ENCODE measurements around the gene CGB7. TPM values are rescaled to one million over a fixed set of nuclear protein-coding genes. Genes with fewer than 3 reads are reported as not detected.

CGB7 gene
- total and polyA plus RNA-seq, 2 of the 13 experiments (the other 11 are each of a cell fraction or from before 2014, with no cell fraction given), result 0.07 TPM; not detected in 1

- no peak for TF ChIP-seq U2AF1 (optimal IDR thresholded peaks at IDR 0.05; ENCODE audit: low read depth, low read length)
- TF ChIP-seq ZNF879 (CRISPR knock-in tag; IDR thresholded peaks at IDR 0.05), result 0 out of 2 replicates have a peak, but pooled peaks have one; percentile 54
- TF ChIP-seq ZBTB3 (CRISPR knock-in tag; IDR thresholded peaks at IDR 0.05; ENCODE audit: borderline replicate concordance, low read depth), result no peak
- TF ChIP-seq ZNF3 (CRISPR knock-in tag; IDR thresholded peaks at IDR 0.05), result no peak
- no peak for TF ChIP-seq TCF7L2 (IDR thresholded peaks at IDR 0.05; ENCODE audit: low read depth, low read length)
- TF ChIP-seq ZBTB39 (CRISPR knock-in tag; IDR thresholded peaks at IDR 0.05), result no peak
- TF ChIP-seq RXRA (CRISPR knock-in tag; IDR thresholded peaks at IDR 0.05), result peak; percentile 13; the same call in 1 of the 2 replicates
- TF ChIP-seq HDAC6 (IDR thresholded peaks at IDR 0.05; ENCODE audit: low read depth, low read length), result no peak
- no peak for TF ChIP-seq ZNF264 (CRISPR knock-in tag; IDR thresholded peaks at IDR 0.05)
- no peak for TF ChIP-seq KLF9 (CRISPR knock-in tag; IDR thresholded peaks at IDR 0.05; ENCODE audit: low read depth)
- 0 out of 2 replicates have a peak, but pooled peaks have one; percentile 19 for TF ChIP-seq TFDP2 (CRISPR knock-in tag; IDR thresholded peaks at IDR 0.05)
- TF ChIP-seq ZNF563 (CRISPR knock-in tag; IDR thresholded peaks at IDR 0.05), result peak; percentile 58; the same call in 1 of the 2 replicates
- TF ChIP-seq ZNF142 (CRISPR knock-in tag; IDR thresholded peaks at IDR 0.05), result no peak
- 0 out of 2 replicates have a peak, but pooled peaks have one; percentile 26 for TF ChIP-seq GFI1 (CRISPR knock-in tag; IDR thresholded peaks at IDR 0.05; ENCODE audit: borderline replicate concordance)
- TF ChIP-seq TEAD2 (CRISPR knock-in tag; IDR thresholded peaks at IDR 0.05), result no peak
- no peak for TF ChIP-seq POLR2AphosphoS5 (IDR thresholded peaks at IDR 0.05; ENCODE audit: low read depth, low read length)
- no peak for TF ChIP-seq HOXA7 (CRISPR knock-in tag; IDR thresholded peaks at IDR 0.05)
- no peak for TF ChIP-seq HMG20A (CRISPR knock-in tag; IDR thresholded peaks at IDR 0.05; ENCODE audit: borderline replicate concordance)
- peak; percentile 71 for TF ChIP-seq ZNF777 (CRISPR knock-in tag; IDR thresholded peaks at IDR 0.05)
- TF ChIP-seq SMC3 (IDR thresholded peaks at IDR 0.05; ENCODE audit: low read length), result no peak
- no peak for TF ChIP-seq SMAD9 (CRISPR knock-in tag; IDR thresholded peaks at IDR 0.05)
Measured at GRCh38 chr19:49056101-49056901, 1.2 kb downstream of the CGB7 start (continued).
